GM21360 (cell line): ENCODE data around the gene GP9.
"Not testable (repeated sequence)": the region's sequence is repeated elsewhere in the genome, so short reads cannot be mapped to it uniquely, and the experiment has no call there.

Experiments
- ATAC-seq: cut with Tn5 transposase; IDR thresholded peaks from one replicate; pipeline ENCODE4 v1.9.1; 2021; ENCODE audit warnings: mild to moderate bottlenecking, moderate library complexity; ENCODE audit not compliant: unreplicated experiment

The GP9 gene

DNA sequence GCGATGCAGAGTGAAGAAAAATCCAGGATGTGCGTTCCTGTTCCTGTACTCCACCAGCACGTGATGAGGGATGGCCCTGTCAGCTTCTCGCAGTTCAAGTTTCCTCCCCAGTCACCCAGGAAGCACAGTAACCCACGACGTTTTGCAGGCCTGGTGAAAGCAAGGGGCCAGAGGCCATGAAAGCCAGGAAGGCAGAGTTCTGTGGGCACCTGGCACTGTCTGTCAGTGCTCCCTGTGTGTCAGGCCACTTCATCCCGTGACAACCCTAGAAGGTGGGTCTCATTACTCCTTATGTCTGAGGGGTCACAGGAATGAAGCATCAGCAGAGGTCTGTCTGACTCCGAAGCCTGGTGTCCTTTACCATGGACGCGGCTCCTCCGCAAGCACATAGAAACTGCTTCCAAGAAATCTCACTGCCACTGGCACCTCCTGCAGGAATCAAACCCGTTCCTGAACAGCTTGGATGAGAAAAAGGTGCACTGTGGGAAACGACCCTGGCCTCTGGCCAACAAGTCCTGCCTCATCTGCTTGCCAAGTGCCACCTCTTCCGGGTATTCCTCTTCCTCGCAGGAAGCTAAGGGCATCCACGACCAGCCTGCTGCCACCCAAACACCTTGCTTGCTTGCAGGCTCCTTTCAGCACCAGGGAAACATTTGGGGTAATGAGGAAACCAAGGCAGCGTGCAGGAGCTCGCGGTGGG is 46.4 kb downstream of the GP9 start:
- no peak for ATAC-seq

- no peak for ATAC-seq
Measured at GRCh38 chr3:129107793-129108192, 47.2 kb downstream of the GP9 start.

GRCh38 chr3:129111076-129111780 is 50.6 kb downstream of the GP9 start:
- ATAC-seq: not testable (repeated sequence)
